Measurements from ENCODE around the gene VSIR.

VSIR gene

DNA sequence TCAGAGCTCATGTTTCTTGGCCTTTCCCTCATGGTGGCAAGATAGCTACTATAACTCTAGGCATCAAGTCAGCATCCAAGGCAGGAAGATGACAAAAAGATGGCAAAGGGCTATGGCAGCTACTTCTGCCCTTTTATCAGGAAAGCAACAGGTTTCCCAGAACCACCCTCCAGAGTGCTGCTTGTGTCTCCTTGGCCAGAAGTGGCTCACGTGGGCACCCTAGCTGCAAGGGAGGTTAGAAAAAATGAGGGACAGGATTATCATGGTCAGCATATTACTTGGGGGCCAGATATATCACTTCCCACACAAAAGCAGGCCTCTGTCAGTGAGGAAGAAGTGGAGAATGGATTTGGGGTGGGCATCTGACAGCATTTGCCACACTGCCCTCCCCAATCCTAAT is 29.5 kb downstream of the VSIR start:
- TF ChIP-seq, protein P1, sequence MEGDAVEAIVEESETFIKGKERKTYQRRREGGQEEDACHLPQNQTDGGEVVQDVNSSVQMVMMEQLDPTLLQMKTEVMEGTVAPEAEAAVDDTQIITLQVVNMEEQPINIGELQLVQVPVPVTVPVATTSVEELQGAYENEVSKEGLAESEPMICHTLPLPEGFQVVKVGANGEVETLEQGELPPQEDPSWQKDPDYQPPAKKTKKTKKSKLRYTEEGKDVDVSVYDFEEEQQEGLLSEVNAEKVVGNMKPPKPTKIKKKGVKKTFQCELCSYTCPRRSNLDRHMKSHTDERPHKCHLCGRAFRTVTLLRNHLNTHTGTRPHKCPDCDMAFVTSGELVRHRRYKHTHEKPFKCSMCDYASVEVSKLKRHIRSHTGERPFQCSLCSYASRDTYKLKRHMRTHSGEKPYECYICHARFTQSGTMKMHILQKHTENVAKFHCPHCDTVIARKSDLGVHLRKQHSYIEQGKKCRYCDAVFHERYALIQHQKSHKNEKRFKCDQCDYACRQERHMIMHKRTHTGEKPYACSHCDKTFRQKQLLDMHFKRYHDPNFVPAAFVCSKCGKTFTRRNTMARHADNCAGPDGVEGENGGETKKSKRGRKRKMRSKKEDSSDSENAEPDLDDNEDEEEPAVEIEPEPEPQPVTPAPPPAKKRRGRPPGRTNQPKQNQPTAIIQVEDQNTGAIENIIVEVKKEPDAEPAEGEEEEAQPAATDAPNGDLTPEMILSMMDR (IDR thresholded peaks at IDR 0.05) = no peak

DNA sequence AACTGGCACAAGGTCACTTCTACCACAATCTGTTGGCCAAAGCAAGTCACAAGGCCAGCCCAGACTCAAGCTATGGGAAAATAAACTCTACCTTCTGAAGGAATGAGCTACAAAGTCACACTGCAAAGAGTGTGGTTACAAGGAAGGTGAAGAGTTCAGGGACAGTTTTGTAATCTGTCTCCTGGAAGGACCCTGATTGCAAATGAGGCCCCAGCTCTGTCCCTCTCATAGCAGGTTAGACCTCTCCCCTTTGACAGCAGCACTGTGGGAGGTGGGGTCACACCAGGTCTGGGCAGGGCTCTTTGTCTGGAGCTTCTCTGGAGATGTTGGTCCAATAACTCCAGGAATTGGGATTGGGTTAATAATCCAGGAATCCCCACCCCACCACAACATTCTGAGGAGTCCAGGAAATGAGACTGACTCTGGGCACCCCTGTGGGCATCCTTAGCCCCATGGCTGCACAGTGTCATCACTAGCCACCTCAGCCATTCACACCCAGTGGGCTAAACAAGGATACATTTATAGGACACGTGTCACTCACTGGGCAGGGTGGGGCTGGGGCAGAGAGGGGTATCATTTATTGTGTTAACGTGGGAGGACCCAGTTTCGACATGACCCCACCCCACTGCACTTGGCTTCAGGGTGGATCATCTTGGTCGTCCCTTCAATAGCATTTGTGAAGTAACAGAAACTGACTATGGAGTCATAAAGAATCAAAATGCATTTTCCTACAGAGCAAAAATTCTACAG is 30.1 kb downstream of the VSIR start:
- TF ChIP-seq, protein P1 (IDR thresholded peaks at IDR 0.05) = no peak

DNA sequence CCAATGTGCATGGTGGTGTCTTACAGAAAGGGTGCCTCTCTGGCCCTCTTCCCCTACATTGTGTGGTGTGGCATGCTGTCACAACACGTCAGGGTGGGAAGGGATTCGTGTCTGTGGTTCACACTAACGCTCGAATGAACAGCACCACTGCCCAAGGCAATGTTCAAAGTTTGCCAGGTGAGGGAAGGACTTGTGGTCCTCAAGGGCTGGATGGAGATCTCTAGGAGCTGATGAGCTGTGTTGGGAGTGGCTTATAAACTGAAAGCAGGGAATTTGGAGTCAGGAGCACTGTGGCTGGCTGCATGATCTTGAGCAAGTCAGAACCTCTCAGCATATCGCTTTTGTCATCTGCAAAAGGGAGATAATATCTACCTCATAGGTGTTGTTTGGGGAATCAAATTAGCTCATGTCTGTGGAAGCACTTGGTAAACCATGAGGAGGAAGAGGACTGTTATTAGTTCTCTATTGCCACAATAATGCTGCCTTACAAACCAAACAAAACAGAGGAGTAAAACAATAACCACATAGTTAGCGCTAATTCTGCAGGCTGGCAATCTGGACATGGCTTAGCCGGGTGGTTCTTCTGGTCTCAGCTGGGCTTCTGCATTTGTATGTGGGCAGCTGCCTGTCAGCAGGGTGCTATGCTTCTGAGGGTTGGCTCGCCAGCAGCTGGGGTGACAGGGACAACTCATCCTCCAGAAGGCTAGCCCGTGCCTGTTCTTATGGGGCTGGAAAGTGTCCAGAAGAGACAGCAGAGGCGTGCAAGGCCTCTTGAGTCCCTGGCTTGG is 30.8 kb downstream of the VSIR start:
- TF ChIP-seq, protein P1 (IDR thresholded peaks at IDR 0.05) = no peak

DNA sequence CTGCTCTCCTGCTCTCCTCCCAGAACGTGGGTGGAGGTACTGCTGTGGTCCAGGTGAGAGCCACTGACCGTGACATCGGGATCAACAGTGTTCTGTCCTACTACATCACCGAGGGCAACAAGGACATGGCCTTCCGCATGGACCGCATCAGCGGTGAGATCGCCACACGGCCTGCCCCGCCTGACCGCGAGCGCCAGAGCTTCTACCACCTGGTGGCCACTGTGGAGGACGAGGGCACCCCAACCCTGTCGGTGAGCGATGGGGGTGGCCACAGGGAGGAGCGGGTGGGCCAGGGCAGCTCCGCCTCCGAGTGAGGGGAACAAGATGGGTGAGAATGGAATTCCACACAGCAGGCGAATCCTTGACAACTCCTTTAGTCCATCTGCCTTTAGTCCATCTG is 31.6 kb downstream of the VSIR start:
- TF ChIP-seq, protein P1 (IDR thresholded peaks at IDR 0.05) = no peak

DNA sequence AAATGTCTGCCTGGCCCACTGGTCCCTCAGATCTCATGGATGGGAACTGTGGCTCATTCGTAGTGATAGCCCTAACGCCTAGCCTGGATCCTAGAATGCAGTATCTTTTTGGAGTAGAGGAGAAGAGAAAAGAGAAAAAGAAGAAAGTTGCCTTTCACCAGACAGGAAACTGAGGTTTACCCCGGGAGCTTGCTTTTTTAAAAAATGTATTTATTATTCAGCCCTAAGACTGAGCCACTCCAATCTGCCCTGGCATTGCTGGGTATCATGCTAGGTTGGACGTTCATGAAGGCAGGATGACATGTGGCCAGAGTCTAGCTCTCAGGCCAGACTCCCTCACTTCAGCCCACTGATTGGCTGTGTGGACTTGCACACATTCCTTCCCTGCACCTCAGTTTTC is 32.3 kb downstream of the VSIR start:
- TF ChIP-seq, protein P1 (IDR thresholded peaks at IDR 0.05) = no peak

DNA sequence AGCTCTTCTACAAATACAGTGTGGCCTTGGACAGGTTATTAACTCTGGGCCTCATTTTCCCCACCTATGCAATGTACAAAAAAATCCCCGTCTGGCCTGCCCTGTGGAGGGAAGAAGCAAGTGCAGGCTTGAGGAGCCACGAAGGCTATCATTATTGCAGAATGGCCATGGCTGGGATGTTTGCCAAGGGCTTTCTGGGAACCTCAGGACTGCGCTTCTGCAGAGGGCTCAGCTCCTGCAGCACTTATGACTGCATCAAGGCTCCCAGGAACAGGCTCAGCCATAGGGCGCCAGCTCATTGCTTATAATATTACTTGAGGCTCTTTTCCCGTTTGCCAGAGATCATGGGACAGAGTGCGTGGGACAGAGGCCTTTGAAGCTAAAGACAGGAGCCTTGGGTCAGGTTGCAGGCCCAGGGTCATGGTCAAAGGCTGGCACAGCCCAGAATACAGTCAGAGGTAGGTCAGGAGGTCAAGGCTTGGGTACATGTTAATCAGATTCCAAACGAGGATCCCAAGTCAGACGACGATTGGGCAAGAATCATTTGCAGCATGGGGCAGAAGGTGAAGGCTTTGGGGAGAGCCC is 33.2 kb downstream of the VSIR start:
- TF ChIP-seq, protein P1 (IDR thresholded peaks at IDR 0.05) = no peak

DNA sequence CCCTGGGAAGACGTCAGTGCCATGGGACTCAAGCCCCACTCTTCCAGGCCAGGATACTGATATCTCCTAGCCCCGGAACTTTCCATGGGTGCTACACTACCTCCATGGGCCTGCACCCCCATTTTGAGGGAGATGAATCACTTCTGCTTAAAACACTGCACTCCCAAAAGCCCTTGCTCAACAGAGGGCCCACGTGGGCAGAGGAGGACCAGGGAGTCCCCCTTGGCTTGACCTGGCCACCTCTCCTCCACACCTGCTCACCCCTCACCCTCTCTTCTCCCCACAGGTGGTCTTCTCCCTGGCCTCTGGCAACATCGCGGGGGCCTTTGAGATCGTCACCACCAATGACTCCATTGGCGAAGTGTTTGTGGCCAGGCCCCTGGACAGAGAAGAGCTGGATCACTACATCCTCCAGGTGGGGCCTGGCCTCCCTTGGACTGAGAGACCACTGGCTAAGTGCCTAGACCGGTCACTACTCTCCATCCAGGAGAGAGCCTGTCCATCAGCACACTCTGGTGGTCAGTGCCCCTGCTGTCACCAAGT is 33.9 kb downstream of the VSIR start:
- TF ChIP-seq, protein P1 (IDR thresholded peaks at IDR 0.05) = no peak
